ENCODE measurements around the gene TBC1D21.

Gene TBC1D21

GRCh38 chr15:73873456-73873855 is at the start of gene TBC1D21:
TSS of gene TBC1D21 (plus strand) at chr15:73873564. CDS start at chr15:73873710, 146 bp downstream.
- DNase-seq (ENCODE audit: low read depth), result no peak

DNA sequence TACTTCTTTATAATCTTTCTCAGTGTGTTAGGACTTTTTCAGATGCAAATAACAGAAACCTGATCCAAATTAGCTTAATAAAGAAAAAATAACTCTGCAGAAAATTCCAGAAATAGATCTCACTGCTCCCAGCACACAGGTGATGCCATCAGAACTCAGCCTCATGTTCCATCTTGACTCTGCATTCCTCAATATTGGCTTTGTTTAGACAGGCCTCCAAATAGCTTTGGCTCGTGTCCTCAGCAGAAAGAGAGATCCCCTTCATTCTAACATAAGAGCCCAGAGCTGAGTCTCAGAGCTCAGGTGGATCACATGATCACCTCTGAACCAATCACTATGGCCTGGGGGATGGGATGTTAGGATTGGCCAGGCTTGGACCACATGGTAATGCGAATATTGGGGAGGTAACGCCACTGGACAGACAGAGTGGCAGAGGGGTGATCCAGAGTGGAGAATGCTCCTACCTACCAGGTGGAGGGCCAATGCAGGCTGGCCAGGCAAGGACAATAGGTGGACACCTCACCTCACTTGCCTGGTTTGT is 46.6 kb upstream of the TBC1D21 start:
- no peak for DNase-seq (ENCODE audit: low read depth)

DNA sequence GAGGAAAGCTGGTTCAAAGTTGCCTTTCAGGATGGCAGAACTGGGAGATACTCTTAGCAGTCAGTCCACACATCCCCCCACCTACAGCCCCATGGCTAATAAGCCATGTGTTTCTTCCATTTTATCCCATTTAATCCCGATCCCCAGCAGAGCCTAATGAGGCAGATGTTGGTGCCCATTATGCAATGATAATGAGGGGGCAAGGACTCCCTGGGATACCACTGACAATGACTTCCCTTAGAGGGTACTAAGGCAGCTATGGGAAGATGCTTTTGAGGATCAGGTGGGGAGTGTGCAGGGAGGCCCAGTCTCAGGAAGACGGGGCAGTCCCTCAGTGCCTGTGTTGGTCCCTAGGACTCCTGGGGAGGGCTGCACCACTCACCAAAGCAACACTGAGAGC is 43.8 kb upstream of the TBC1D21 start:
- no peak for DNase-seq (ENCODE audit: low read depth)

GRCh38 chr15:73832657-73833056 is 40.7 kb upstream of the TBC1D21 start:
- DNase-seq (ENCODE audit: low read depth), result no peak

DNA sequence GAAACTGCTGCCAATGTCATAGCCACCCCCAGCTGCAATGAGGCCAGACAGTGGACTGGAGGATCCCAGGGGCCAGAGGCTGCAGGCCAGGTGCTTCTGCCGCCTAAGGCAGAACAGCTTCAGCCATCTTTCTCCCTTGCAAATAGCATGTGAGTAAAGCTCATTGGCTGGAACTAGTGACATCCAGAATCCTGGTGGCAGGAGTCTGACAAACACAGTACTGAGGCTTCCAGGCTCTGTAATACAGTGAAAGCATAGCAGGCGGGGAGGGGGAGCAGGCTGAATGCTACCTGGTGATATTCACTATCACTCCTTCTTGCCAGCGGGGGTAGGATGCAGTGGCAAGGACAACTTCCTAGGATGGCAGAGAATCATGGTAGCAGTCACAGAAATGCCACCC is 36.5 kb upstream of the TBC1D21 start:
- DNase-seq (ENCODE audit: low read depth), result no peak

- no peak for DNase-seq (ENCODE audit: low read depth)
Observed at GRCh38 chr15:73838831-73839426, 34.4 kb upstream of the TBC1D21 start.

DNA sequence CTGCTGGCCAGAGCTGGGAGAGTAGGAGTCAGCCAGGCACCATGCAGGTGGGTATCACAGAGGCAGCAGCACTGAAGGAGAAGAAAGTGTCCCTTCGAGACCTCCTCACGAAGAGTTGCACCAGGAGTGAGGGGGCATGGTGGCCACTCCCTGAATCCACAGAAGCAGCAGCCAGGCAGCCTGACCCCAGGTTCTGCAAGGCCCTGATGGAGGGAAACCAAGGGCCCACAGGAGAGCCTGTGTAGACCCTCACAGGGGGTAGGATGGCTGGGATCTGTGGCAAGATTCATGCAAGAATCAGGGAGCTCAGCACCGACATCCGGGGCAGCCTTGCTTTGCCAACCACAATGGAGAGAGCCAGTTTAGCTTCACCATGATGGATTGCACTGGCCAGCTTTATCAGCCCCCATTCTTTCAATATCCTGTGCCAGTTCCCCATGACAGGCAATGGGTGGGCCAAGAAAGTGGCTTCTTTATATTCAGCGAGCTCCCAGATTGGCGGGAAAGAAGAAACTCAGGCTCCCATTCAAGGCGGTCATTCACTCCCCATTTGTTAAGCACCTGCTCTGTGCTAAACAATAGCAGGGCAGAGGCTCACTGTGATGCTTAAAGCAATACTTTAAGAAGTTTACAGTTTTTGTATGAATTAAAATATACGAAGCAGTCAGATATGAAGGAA is 33.5 kb upstream of the TBC1D21 start:
- no peak for DNase-seq (ENCODE audit: low read depth)

DNA sequence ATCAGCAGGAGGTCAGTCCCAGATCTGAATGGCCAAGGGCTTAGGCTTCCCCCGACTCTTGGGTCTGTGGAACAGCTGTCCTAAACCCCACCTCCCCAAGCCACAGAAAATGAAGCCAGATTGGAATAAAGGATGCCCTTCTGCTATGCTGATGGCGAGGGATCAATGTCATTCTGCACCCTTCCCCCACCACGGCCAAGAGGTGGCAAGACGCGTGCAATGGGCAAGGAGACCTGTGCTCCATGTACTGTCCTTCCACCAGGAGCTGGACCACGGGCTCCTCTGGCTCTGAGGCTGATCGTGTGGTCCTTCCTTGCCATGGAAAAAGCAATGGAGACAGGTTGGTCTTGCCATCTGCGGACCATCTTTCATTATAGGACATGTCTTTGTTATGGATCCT is 32.6 kb upstream of the TBC1D21 start:
- no peak for DNase-seq (ENCODE audit: low read depth)

DNA sequence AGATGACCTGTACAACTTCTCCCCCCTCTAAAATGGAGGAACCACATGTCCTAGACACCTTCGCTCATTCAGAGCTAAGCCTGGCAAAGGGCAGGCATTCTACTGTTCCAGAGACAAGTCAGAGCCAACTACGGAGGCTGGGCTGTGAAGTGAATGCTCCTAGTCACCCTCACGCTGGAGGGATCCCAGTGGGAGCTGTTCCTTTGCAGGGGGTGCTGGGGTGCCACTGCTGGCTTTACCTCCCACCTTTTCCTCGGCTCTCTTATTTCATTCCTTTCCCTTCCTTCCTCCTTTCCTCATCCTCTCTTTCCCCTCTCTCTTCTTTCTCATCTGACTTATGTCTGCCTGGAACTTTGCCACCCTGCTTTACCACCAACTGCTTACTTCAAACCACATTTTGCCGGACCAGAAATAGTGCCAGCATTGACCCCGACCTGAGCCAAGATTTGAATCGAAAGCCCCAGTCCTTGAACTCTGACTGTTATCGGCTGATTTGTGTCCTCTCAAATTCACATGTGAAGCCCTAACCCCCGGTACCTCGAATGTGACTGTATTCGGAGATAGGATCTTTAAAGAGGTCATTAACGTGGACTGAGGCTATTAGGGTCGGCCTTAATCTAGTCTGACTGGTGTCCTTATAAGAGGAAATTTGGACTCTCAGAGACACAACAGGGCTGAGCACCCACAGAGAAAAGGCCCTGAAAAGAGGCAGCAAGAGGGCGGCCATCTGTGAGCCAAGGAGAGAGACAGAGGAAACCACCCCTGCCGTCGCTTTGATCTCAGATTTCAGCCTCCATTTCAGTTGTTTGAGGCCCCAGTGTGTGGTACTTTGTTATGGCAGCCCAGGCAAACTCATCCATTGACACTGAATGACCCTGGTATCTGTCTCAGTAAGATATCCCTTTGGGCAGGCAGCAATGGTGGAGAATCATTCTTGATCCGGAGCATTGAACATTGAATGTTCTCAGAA is 31.3 kb upstream of the TBC1D21 start:
- no peak for DNase-seq (ENCODE audit: low read depth)

GRCh38 chr15:73843787-73844186 is 29.6 kb upstream of the TBC1D21 start:
- no peak for DNase-seq (ENCODE audit: low read depth)

DNA sequence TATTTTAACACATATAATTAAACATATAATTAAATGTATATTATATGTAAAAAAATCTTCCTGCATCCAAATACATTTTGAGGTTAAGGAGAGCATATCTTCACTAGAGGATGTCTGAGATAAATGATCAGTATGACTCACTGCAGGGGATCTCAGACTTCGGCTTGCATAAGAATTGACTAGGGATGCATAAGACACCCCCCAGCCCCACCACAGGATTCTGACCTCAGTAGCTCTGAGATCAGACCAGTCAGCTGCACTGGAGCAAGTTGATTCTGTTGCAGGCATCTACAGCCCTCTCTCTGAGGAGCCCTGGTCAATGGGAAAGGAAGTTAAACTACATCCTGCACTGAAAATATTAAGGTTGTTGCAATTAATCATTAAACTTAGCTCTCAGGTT is 29.0 kb upstream of the TBC1D21 start:
- DNase-seq (ENCODE audit: low read depth), result no peak

DNA sequence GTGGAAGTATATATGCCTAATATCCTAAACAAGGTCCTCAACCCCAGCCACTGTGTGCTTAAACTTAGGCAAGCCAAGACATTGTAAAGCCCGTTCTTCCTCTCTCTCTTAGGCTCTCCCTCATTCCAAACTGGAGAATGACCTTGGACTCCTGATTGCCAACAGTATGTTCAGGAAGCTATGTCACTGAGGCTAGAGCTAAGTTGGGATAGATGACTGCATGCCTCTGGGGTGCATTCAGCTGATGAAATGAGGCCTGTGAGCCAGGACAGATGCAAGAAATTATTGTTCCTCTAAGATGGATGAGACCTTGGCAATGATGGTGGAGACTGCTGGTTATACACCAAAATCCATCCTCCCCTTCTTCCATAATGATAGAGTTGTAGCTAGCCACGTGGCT is 27.9 kb upstream of the TBC1D21 start:
- DNase-seq (ENCODE audit: low read depth), result no peak

GRCh38 chr15:73845907-73846306 is 27.5 kb upstream of the TBC1D21 start:
- no peak for DNase-seq (ENCODE audit: low read depth)

DNA sequence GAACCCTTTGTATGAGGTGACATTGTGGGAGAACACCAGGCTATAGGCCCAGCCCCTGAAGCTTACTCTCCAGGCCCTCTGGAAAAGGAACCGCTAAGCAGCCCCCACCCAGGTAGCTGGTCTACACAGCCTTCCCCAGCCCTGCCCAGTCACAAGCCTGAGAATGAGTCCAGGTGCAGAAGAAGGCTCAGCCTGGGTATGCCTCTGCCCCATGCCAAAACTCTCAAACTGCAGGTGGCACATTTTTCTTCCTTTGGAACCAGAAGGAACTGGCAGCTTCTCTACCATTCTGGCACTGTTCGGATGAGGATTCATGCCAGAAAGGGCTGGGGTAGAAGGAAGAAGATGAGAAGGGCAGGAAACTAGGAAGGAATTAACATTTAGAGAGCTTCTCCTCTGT is 23.7 kb upstream of the TBC1D21 start:
- DNase-seq (ENCODE audit: low read depth), result no peak

DNA sequence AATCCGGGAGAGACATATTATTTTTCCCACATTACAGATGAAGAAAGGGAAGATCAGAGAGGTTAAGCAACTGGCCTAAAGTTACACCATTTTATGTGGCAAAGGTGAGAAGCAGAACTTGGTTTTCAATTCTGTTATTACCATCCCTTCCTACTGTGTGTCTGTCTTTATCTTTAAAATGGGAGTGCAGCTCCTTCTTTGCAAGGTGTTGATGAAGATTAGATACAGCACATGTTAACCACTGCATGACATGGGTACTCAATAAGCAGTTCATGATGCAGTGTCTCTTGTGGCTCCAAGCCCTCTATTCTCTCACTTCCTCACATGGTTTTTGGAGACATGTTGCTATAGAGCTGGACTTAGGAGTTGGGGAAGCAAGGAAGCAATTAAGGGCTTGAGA is 23.1 kb upstream of the TBC1D21 start:
- DNase-seq (ENCODE audit: low read depth), result no peak

DNA sequence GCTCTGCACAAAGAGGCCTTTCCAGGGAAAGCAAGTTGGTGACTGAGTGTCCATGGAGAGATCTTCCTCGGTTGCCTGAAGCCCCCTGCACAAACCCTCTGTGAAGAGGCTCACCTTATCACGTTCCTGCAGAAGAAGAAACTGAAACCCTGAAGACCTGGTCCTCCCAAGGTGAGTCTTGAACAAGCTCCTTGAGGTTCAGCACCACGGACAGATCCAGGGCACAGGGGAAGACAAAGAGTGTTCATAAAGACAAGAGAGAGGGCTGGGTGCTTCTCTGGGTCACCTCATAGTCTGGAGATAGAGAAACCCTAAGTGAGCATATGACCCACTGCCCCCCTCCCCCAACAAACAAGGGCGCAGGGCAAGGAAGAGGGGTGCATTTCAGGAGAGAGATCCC is 21.7 kb upstream of the TBC1D21 start:
- DNase-seq (ENCODE audit: low read depth), result peak; percentile 33

DNA sequence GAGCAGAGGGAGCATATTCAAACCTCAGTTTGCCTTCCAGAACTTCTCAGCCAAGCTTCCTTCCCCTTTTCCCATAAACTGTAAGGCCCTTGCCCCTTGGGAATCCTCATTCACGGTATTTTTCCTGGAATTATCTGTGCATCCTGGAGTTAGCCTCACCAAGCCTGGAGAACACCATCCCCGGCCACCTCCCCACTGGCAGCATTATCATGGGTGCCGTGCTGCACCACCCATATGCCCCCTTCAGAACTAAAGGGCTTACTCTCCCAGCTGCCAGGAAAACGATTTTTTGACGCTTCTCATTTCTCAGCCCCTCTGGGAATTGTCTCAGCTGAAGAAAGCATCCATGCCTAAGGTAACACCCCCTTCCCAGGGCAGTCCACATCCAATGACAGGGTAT is 20.9 kb upstream of the TBC1D21 start:
- no peak for DNase-seq (ENCODE audit: low read depth)

DNA sequence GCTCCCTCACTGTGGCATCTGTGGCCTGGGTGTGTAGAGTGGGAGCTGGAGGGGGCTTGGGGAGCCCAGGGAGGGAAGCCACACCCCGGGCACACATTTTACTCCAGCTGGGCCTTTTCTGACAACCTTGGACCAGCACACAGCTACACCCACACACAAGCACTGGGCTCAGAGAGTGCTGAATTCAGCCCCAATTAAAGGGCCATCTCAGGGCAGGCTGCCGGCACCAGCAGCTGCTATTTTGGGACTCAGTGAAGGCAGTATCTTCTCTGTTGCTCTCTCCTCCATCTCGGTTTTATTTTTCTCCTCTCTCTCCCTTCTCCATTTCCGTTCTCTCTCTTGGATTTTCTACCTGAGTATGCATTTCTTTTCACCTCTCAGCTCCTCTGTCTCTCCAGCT is 19.1 kb upstream of the TBC1D21 start:
- DNase-seq (ENCODE audit: low read depth), result no peak

- DNase-seq (ENCODE audit: low read depth), result no peak
Observed at GRCh38 chr15:73856458-73857192, 16.7 kb upstream of the TBC1D21 start.

- no peak for DNase-seq (ENCODE audit: low read depth)
Observed at GRCh38 chr15:73857193-73857920, 16.0 kb upstream of the TBC1D21 start.

DNA sequence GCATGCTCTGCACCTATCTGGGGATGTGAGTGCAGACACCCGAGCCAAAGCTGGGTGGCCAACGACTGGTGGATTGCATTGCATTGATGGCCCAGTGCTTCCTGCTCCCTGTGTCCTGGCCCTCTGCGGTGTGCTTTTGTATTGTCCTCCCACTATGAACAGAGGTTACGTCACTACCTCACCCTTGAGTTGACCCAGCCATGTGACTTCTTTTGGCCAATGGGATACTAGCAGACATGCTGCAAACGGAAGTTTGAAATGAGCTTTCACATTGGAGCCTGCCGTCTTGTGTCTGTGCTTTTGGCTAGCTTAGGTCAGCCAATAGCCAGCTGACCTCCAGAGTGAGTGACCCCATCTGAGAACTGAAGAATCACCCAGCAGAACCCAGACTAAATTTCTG is 15.3 kb upstream of the TBC1D21 start:
- DNase-seq (ENCODE audit: low read depth), result no peak
